IPS-20b (cell line): Measurements from ENCODE around the gene NHP2.

Experiments used
- H3K27ac ChIP-seq: one replicate; pipeline ENCODE4 v1.5.1; 2013; ENCODE audit warnings: low read length
- H3K27me3 ChIP-seq: 2 replicates; pipeline ENCODE4 v1.6.1; 2013; ENCODE audit warnings: mild to moderate bottlenecking, low read length, inconsistent platforms; ENCODE audit not compliant: insufficient read depth
- H3K36me3 ChIP-seq: 2 replicates; pipeline ENCODE4 v1.6.1; 2013; ENCODE audit warnings: low read depth, mild to moderate bottlenecking, inconsistent platforms, low read length, moderate library complexity; ENCODE audit not compliant: insufficient read depth
- H3K4me1 ChIP-seq: 2 replicates; pipeline ENCODE4 v1.6.1; 2013; ENCODE audit warnings: mild to moderate bottlenecking, control low read depth, inconsistent platforms, low read length, moderate library complexity; ENCODE audit not compliant: insufficient read depth
- H3K4me3 ChIP-seq: 2 replicates; pipeline ENCODE4 v1.5.1; 2013; ENCODE audit warnings: mild to moderate bottlenecking, low read length, inconsistent platforms
- H3K9ac ChIP-seq: 2 replicates; pipeline ENCODE4 v1.6.1; 2013; ENCODE audit warnings: low read depth, mild to moderate bottlenecking, inconsistent platforms, low read length, moderate library complexity
- H3K9me3 ChIP-seq: 2 replicates; pipeline ENCODE4 v1.6.1; 2013; ENCODE audit warnings: mild to moderate bottlenecking, low read depth, low read length, inconsistent platforms; ENCODE audit not compliant: insufficient read depth

Gene NHP2

DNA sequence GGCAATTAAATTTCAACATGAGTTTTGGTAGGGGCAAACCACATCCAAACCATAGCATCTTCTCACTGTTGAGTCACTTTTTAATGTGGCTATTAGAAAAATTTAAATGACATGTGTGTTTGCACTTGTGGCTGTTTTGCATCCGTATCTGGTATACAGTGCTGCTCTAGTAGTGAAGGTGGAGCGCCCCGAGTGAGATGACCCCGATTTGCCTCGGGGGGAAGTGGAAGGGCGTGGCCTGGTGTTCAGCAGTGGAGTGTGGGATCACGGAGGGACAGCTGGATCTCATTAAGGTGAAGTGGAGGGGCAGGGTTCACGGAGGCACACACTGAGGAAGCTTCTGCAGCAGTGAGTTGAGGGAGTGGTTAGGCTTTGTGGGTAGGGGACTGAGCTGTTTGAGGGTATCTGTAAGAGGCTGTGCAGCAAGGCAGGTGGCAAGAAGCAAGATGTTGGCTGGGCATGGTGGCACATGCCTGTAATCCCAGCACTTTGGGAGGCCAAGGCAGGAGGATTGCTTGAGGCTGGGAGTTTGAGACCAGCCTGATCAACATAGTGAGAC, 39.6 kb upstream of the NHP2 start:
- Histone ChIP-seq H3K4me1 (peaks cover 4% of the 10 kb centered on the region; the same call in 1 of the 2 replicates), H3K27ac (no peak overlapping the region)

DNA sequence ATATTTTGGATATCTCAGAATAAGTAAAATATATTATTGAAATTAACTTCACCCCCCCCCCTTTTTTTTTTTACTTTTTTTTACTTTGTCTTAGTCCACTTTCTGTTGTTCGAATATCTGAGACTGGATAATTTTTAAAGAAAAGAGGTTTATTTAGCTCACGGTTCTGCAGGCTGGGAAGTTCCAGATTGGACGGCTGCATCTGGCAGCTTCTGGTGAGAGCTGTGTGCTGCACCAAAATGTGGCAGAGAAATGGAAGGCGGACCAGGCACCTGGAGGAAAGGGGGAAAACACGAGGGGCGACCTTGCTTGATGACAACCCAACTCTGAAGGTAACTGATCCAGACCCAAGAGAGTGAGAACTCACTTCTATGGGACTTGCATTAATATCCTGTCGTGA, 39.1 kb upstream of the NHP2 start:
- Histone ChIP-seq H3K9ac (no peak overlapping the region), H3K36me3 (no peaks in the 10 kb centered on the region), H3K27me3 (no peaks in the 10 kb centered on the region), H3K27ac (no peak overlapping the region), H3K4me1 (peaks cover 4% of the 10 kb centered on the region; the same call in 1 of the 2 replicates), H3K9me3 (0 out of 2 replicates have a peak, but pooled peaks cover 7% of the 10 kb centered on the region), H3K4me3 (no peak overlapping the region)

More for the DNA sequence above, 39.6 kb upstream of the NHP2 start:
- Histone ChIP-seq H3K36me3 (no peaks in the 10 kb centered on the region), H3K4me3 (no peak overlapping the region), H3K9me3 (0 out of 2 replicates have a peak, but pooled peaks cover 7% of the 10 kb centered on the region), H3K9ac (no peak overlapping the region), H3K27me3 (no peaks in the 10 kb centered on the region)

- Histone ChIP-seq H3K27me3 (no peaks in the 10 kb centered on the region), H3K36me3 (no peaks in the 10 kb centered on the region), H3K4me1 (peaks cover 4% of the 10 kb centered on the region; the same call in 1 of the 2 replicates), H3K4me3 (no peak overlapping the region), H3K9ac (no peak overlapping the region), H3K27ac (no peak overlapping the region), H3K9me3 (0 out of 2 replicates have a peak, but pooled peaks cover 7% of the 10 kb centered on the region)
These were observed 38.6 kb upstream of the NHP2 start for GRCh38 chr5:178192244-178192643.

DNA sequence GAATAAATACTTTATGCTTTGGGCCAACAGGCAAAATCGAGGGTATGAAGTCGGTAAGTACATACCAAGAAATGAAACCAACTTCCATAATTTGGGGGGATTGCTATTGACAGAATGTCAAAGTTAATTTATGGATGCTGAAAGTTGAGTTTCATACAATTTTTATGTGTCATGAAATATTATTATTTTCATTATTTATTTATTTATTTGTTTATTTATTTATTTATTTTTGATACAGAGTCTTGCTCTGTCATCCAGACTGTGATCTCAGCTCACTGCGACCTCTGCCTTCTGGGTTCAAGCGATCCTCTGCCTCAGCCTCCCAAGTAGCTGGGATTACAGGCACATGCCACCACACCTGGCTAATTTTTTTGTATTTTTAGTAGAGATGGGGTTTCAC, 38.0 kb upstream of the NHP2 start:
- no peak overlapping the region for H3K9ac ChIP-seq
- H3K9me3 ChIP-seq: 0 out of 2 replicates have a peak, but pooled peaks cover 7% of the 10 kb centered on the region
- H3K27ac ChIP-seq: no peak overlapping the region
- H3K4me1 ChIP-seq: peaks cover 4% of the 10 kb centered on the region; the same call in 1 of the 2 replicates
- no peak overlapping the region for H3K4me3 ChIP-seq
- no peaks in the 10 kb centered on the region for H3K27me3 ChIP-seq
- no peaks in the 10 kb centered on the region for H3K36me3 ChIP-seq

GRCh38 chr5:178189433-178189832, 35.7 kb upstream of the NHP2 start:
- no peak overlapping the region for H3K9ac ChIP-seq
- no peaks in the 10 kb centered on the region for H3K36me3 ChIP-seq
- H3K4me1 ChIP-seq: 0 out of 2 replicates have a peak, but pooled peaks cover 2% of the 10 kb centered on the region
- H3K27me3 ChIP-seq: no peaks in the 10 kb centered on the region
- H3K4me3 ChIP-seq: no peak overlapping the region
- H3K9me3 ChIP-seq: 0 out of 2 replicates have a peak, but pooled peaks cover 7% of the 10 kb centered on the region
- no peak overlapping the region for H3K27ac ChIP-seq

DNA sequence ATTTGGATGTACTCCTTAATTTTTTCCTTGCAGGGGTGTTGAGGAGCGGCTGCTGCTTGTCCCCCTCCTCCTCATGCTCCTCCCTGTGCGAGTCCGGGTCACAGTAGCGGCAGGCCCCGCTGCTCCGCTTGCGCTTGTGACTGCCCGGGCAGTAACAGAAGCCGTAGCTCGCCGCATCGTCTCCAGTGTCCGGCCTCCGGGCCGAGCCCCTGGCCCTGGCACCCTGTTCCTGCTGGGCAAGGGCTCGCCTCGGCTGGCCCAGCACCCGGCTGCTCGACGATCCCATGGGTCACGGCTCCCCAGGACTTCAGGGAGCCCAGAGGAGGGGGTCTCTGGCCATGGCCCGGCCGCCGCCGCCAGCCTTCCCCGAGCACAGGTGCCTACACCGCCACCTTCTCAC, 33.3 kb upstream of the NHP2 start, which contains the start of gene GMCL2:
Gene GMCL2 (minus strand): TSS at position 358 of the 400 bp plus-strand sequence. CDS start 72 bp downstream, at position 286.
- no peaks in the 10 kb centered on the region for H3K36me3 ChIP-seq

GRCh38 chr5:178186427-178186826, 32.7 kb upstream of the NHP2 start:
- Histone ChIP-seq H3K4me1 (peaks cover 4% of the 10 kb centered on the region; the same call in 1 of the 2 replicates), H3K9ac (no peak overlapping the region), H3K36me3 (no peaks in the 10 kb centered on the region), H3K27ac (no peak overlapping the region), H3K9me3 (0 out of 2 replicates have a peak, but pooled peaks cover 3% of the 10 kb centered on the region), H3K27me3 (no peaks in the 10 kb centered on the region), H3K4me3 (no peak overlapping the region)

More for the DNA sequence above, 33.3 kb upstream of the NHP2 start, which contains the start of gene GMCL2:
- Histone ChIP-seq H3K4me1 (peaks cover 4% of the 10 kb centered on the region; the same call in 1 of the 2 replicates), H3K4me3 (no peak within 1 kb of the TSS), H3K27ac (no peak within 1 kb of the TSS), H3K9me3 (0 out of 2 replicates have a peak, but pooled peaks cover 3% of the 10 kb centered on the region), H3K27me3 (no peaks in the 10 kb centered on the region), H3K9ac (no peak within 1 kb of the TSS)

DNA sequence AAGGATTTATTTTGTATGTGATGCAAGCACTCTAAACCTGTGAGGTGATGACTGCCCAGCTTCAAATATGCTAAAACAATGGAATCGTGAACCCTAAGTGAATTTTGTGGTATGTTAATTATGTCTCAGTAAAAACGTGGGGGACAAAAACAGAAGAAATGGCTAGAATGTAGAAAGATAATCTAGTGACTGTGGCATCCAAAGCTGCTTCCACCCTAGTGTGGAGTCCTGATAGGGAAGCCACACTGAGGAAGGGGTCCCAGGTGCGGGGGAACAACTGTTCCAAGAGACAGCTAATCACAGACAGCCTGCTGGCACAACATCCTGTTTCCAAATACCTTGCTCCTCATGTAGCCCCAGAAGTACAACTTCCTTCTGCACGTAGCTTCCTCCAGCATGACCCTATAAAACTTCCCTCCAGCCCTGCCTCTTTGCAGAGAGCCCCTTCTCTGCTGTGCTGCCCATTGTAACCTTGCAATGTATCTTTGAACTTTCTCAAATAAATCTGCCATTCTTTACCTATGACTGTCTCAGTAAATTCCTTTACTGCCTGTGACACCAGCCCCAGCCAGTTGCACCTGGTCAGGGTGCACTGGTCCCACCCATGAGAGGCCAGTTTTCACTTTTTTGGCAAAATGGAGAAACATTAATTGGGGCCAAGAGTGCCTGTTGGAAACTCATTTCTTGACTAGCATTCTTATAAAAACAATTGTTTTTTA, 28.6 kb upstream of the NHP2 start:
- Histone ChIP-seq H3K4me3 (no peak overlapping the region), H3K36me3 (no peaks in the 10 kb centered on the region), H3K4me1 (peaks cover 14% of the 10 kb centered on the region; the same call in 1 of the 2 replicates), H3K9me3 (no peaks in the 10 kb centered on the region), H3K9ac (peak overlapping the region; percentile 0; the same call in 1 of the 2 replicates), H3K27me3 (no peaks in the 10 kb centered on the region), H3K27ac (peak overlapping the region; percentile 26)

GRCh38 chr5:178180141-178180863, 26.6 kb upstream of the NHP2 start:
- Histone ChIP-seq H3K27me3 (no peaks in the 10 kb centered on the region), H3K27ac (peak overlapping the region; percentile 87), H3K9ac (peak overlapping the region; percentile 73; the same call in 1 of the 2 replicates), H3K9me3 (no peaks in the 10 kb centered on the region), H3K4me3 (peak overlapping the region; percentile 62; the same call in 1 of the 2 replicates), H3K4me1 (peaks cover 14% of the 10 kb centered on the region; the same call in 1 of the 2 replicates), H3K36me3 (no peaks in the 10 kb centered on the region)

- Histone ChIP-seq H3K27ac (peak overlapping the region; percentile 27), H3K4me3 (no peak overlapping the region), H3K36me3 (no peaks in the 10 kb centered on the region), H3K9me3 (no peaks in the 10 kb centered on the region), H3K9ac (peak overlapping the region; percentile 29; the same call in 1 of the 2 replicates), H3K27me3 (no peaks in the 10 kb centered on the region), H3K4me1 (peaks cover 12% of the 10 kb centered on the region; the same call in 1 of the 2 replicates)
These were observed 23.9 kb upstream of the NHP2 start for GRCh38 chr5:178177569-178177968.

GRCh38 chr5:178176791-178177190, 23.1 kb upstream of the NHP2 start:
- H3K4me1 ChIP-seq: peaks cover 10% of the 10 kb centered on the region; the same call in 1 of the 2 replicates
- H3K4me3 ChIP-seq: no peak overlapping the region
- no peak overlapping the region for H3K9ac ChIP-seq
- H3K27me3 ChIP-seq: no peaks in the 10 kb centered on the region
- H3K27ac ChIP-seq: no peak overlapping the region
- H3K9me3 ChIP-seq: no peaks in the 10 kb centered on the region
- no peaks in the 10 kb centered on the region for H3K36me3 ChIP-seq
